Keratinocyte (primary cell): Measurements from ENCODE around the gene RSKR. TPM values are rescaled to one million over a fixed set of nuclear protein-coding genes. Genes with fewer than 3 reads are reported as not detected.

Experiments
- DNase-seq: peaks from one replicate; pipeline ENCODE4 v3.0.0-alpha.2; 2011; ENCODE audit warnings: low read depth, missing footprints, low spot score
- FAIRE-seq: peaks from 2 replicates; lab custom pipeline; 2011; peaks lifted over from hg19 to GRCh38; lab: Jason Lieb, UNC
- H2AFZ ChIP-seq: 2 replicates; pipeline ENCODE4 v1.6.0; 2012; ENCODE audit warnings: low read length, control low read depth, inconsistent platforms; ENCODE audit not compliant: control insufficient read depth
- H3K27ac ChIP-seq: 2 replicates; pipeline ENCODE4 v1.5.1; 2011; ENCODE audit warnings: low read length; ENCODE audit not compliant: control insufficient read depth, insufficient read depth
- H3K27me3 ChIP-seq: 3 replicates; pipeline ENCODE4 v1.6.0; 2011; ENCODE audit warnings: low read length; ENCODE audit not compliant: control insufficient read depth, insufficient read depth; ENCODE audit errors: extremely low read depth
- H3K36me3 ChIP-seq, 2 experiments: 2 replicates in 1 of 2; 3 replicates in 1 of 2; pipeline ENCODE4 v1.5.1; 2011; ENCODE audit warnings: low read length in 2 of 2, mild to moderate bottlenecking in 1 of 2; ENCODE audit not compliant: control insufficient read depth in 2 of 2, insufficient read depth in 2 of 2; ENCODE audit errors: extremely low read depth in 1 of 2
- H3K4me1 ChIP-seq: 3 replicates; pipeline ENCODE4 v1.5.1; 2011; ENCODE audit warnings: low read length; ENCODE audit not compliant: control insufficient read depth, insufficient read depth; ENCODE audit errors: extremely low read depth
- H3K4me2 ChIP-seq: 3 replicates; pipeline ENCODE4 v1.6.0; 2011; ENCODE audit warnings: low read depth, low read length; ENCODE audit not compliant: control insufficient read depth, insufficient read depth; ENCODE audit errors: extremely low read depth
- H3K4me3 ChIP-seq, 3 experiments: fragments of 200-600 bp in 1 of 3; sonication (generic) in 1 of 3; 2 replicates in 2 of 3; 3 replicates in 1 of 3; pipeline ENCODE4 v1.5.1; 2011 to 2016; ENCODE audit warnings: low read length in 3 of 3, mild to moderate bottlenecking in 3 of 3, control low read depth in 2 of 3, inconsistent platforms in 1 of 3, low read depth in 1 of 3, mixed read lengths in 1 of 3, mixed run types in 1 of 3, moderate library complexity in 1 of 3; ENCODE audit not compliant: control insufficient read depth in 2 of 3, insufficient read depth in 2 of 3; ENCODE audit errors: extremely low read depth in 1 of 3
- H3K79me2 ChIP-seq: 2 replicates; pipeline ENCODE4 v1.6.0; 2012; ENCODE audit warnings: low read length; ENCODE audit not compliant: control insufficient read depth, insufficient read depth
- H3K9ac ChIP-seq: 3 replicates; pipeline ENCODE4 v1.6.0; 2011; ENCODE audit warnings: low read length; ENCODE audit not compliant: control insufficient read depth, insufficient read depth; ENCODE audit errors: extremely low read depth
- H3K9me1 ChIP-seq: 3 replicates; pipeline ENCODE4 v1.6.0; 2011; ENCODE audit warnings: low read length; ENCODE audit not compliant: control insufficient read depth, insufficient read depth; ENCODE audit errors: extremely low read depth
- H3K9me3 ChIP-seq: 2 replicates; pipeline ENCODE4 v1.5.1; 2012; ENCODE audit warnings: low read depth, low read length; ENCODE audit not compliant: control insufficient read depth
- H4K20me1 ChIP-seq: 3 replicates; pipeline ENCODE4 v1.6.0; 2011; ENCODE audit warnings: low read length; ENCODE audit not compliant: control insufficient read depth, insufficient read depth; ENCODE audit errors: extremely low read depth
- CTCF ChIP-seq, 3 experiments: IDR thresholded peaks in 1 of 3; conservative IDR thresholded peaks in 1 of 3; optimal IDR thresholded peaks in 1 of 3; 2 replicates in 2 of 3; 3 replicates in 1 of 3; pipeline versions ENCODE3 to v1.5.1; 2011; ENCODE audit warnings: low read length in 3 of 3, mild to moderate bottlenecking in 3 of 3, moderate library complexity in 2 of 3, control low read depth in 1 of 3, inconsistent platforms in 1 of 3; ENCODE audit not compliant: insufficient read depth in 2 of 3; ENCODE audit errors: extremely low read depth in 1 of 3
- EZH2 ChIP-seq: IDR thresholded peaks from one replicate; pipeline ENCODE4 v1.6.1; 2012; ENCODE audit warnings: inconsistent platforms, mild to moderate bottlenecking, low read length, moderate library complexity
- dilution Hi-C: fragments of 300-500 bp; cut with MboI; formaldehyde crosslinking; loops from one replicate; pipeline ENCODE4 v1.7.0; 2020; ENCODE audit warnings: low sequenced_read_pairs; ENCODE audit not compliant: extremely low pct_ligation_motif_present
- polyA plus RNA-seq, 5 experiments: library from polyadenylated mRNA; depleted of rRNA in 3 of 5; stranded (reverse) in 3 of 5; stranded (forward) in 1 of 5; unstranded in 1 of 5; fragments of >200 nt; gene quantifications; 1 replicate in 1 of 5; 2 replicates in 3 of 5; 3 replicates in 1 of 5; pipeline versions ENCODE4 v1.2.1 to v1.2.3, GENCODE V29; 2011 to 2012; ENCODE audit warnings: missing spikeins in 2 of 5, low read depth in 1 of 5, low replicate concordance in 1 of 5

RSKR gene
- polyA plus RNA-seq, 1 donor (not counting 4 experiments of a cell fraction or from before 2014, with no cell fraction given), result 6.6 TPM

DNA sequence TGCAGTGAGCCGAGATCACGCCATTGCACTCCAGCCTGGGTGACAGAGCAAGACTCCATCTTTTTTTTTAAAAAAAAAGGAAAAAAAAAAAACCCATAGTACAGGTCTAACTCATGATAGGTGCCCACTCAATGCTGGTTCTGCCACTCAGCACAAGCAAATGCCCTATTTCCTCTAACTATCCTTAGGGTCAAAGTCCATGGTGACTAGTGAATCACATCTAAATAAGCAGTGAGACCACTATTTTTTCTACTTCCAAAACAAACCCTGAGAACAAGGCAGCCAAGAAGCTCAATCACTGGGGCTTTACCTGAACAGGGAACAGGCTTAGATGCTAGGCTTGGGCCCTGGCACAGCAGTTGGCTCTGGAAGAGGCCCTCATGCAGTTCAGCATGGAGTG, 27.6 kb upstream of the RSKR start:
- no peaks in the 10 kb centered on the region for H4K20me1 ChIP-seq
- peaks cover 19% of the 10 kb centered on the region for H3K4me1 ChIP-seq
- H2AFZ ChIP-seq, result no peak overlapping the region
- H3K9me3 ChIP-seq, result no peaks in the 10 kb centered on the region
- H3K27ac ChIP-seq, result no peak overlapping the region
- no peak overlapping the region for H3K4me3 ChIP-seq
- H3K9me1 ChIP-seq, result no peaks in the 10 kb centered on the region
- no peak for TF ChIP-seq EZH2
- no peak for TF ChIP-seq CTCF (optimal IDR thresholded peaks at IDR 0.05 in 1 of 3, IDR thresholded peaks at IDR 0.05 in 1 of 3, conservative IDR thresholded peaks at IDR 0.05 in 1 of 3; ENCODE audit: extremely low read depth in 1 of 3, insufficient read depth in 2 of 3, low read length in 3 of 3)
- dilution Hi-C loops, result no loop called here
- H3K27me3 ChIP-seq, result no peaks in the 10 kb centered on the region
- peaks cover 23% of the 10 kb centered on the region for H3K79me2 ChIP-seq
- DNase-seq (no peak), FAIRE-seq (no peak)
- no peak overlapping the region for H3K9ac ChIP-seq
- no peak overlapping the region for H3K4me2 ChIP-seq
- H3K36me3 ChIP-seq, result peaks cover 46 to 47% of the 10 kb centered on the region in 2 experiments

- peaks cover 7% of the 10 kb centered on the region for H4K20me1 ChIP-seq
- no peak overlapping the region for H3K27ac ChIP-seq
- dilution Hi-C loops, result no loop called here
- FAIRE-seq, result no peak
- peaks cover 62 to 73% of the 10 kb centered on the region in 2 experiments for H3K36me3 ChIP-seq
- no peak overlapping the region for H3K4me3 ChIP-seq
- no peaks in the 10 kb centered on the region for H3K27me3 ChIP-seq
- TF ChIP-seq EZH2, result no peak
- no peak for TF ChIP-seq CTCF (optimal IDR thresholded peaks at IDR 0.05 in 1 of 3, IDR thresholded peaks at IDR 0.05 in 1 of 3, conservative IDR thresholded peaks at IDR 0.05 in 1 of 3; ENCODE audit: extremely low read depth in 1 of 3, insufficient read depth in 2 of 3, low read length in 3 of 3)
- DNase-seq, result no peak
- H3K9me1 ChIP-seq, result no peaks in the 10 kb centered on the region
- no peak overlapping the region for H2AFZ ChIP-seq
- H3K79me2 ChIP-seq, result peaks cover 30% of the 10 kb centered on the region
- no peaks in the 10 kb centered on the region for H3K4me1 ChIP-seq
- no peaks in the 10 kb centered on the region for H3K9me3 ChIP-seq
- H3K4me2 ChIP-seq, result no peak overlapping the region
- H3K9ac ChIP-seq, result no peak overlapping the region
These were observed 21.5 kb upstream of the RSKR start for GRCh38 chr17:28635506-28635905.
